Lung (tissue), 12 donors: ENCODE measurements around the gene CD200R1. TPM values are rescaled to one million over a fixed set of nuclear protein-coding genes. Genes with fewer than 3 reads are reported as not detected.

Experiments
- ATAC-seq: fragments of 200-7000 bp; cut with Tn5 transposase; one replicate; pipeline ENCODE4 v1.9.1; 2020; ENCODE audit warnings: moderate number of reproducible peaks; ENCODE audit not compliant: insufficient read depth, low FRiP score
- DNase-seq, 3 donors: peaks; one replicate each; pipeline ENCODE4 v3.0.0-alpha.2; 2013 to 2017
- H3K27ac ChIP-seq, 2 donors: one replicate each; pipeline ENCODE4 v1.5.1; 2013; ENCODE audit warnings: mild to moderate bottlenecking in 2 of 2, moderate library complexity in 2 of 2, control low read depth in 1 of 2, inconsistent platforms in 1 of 2, low read depth in 1 of 2, low read length in 1 of 2
- H3K27me3 ChIP-seq, 3 donors: one replicate each; pipeline ENCODE4 v1.5.1; 2013; ENCODE audit warnings: low read length in 2 of 3; ENCODE audit not compliant: control insufficient read depth in 3 of 3, insufficient read depth in 3 of 3
- H3K36me3 ChIP-seq, 4 donors: one replicate each; pipeline ENCODE4 v1.5.1; 2013; ENCODE audit warnings: low read length in 4 of 4, mild to moderate bottlenecking in 1 of 4, moderate library complexity in 1 of 4; ENCODE audit not compliant: control insufficient read depth in 4 of 4, insufficient read depth in 4 of 4
- H3K4me1 ChIP-seq, 5 donors: one replicate each; pipeline ENCODE4 v1.5.1; 2013; ENCODE audit warnings: low read length in 5 of 5, mild to moderate bottlenecking in 2 of 5, moderate library complexity in 1 of 5; ENCODE audit not compliant: control insufficient read depth in 5 of 5, insufficient read depth in 5 of 5
- H3K4me3 ChIP-seq: one replicate; pipeline ENCODE4 v1.5.1; 2013; ENCODE audit warnings: mild to moderate bottlenecking, control low read depth, moderate library complexity
- H3K9ac ChIP-seq, 2 donors: one replicate each; pipeline ENCODE4 v1.5.1; 2013; ENCODE audit warnings: low read length in 2 of 2, control low read depth in 1 of 2; ENCODE audit not compliant: insufficient read depth in 1 of 2
- H3K9me3 ChIP-seq, 4 donors: one replicate each; pipeline ENCODE4 v1.5.1; 2013; ENCODE audit warnings: low read length in 3 of 4, mild to moderate bottlenecking in 1 of 4, moderate library complexity in 1 of 4; ENCODE audit not compliant: control insufficient read depth in 4 of 4, insufficient read depth in 3 of 4
- CTCF ChIP-seq: IDR thresholded peaks from 2 replicates; pipeline ENCODE4 v1.5.1; 2012; ENCODE audit warnings: mild to moderate bottlenecking; ENCODE audit errors: control extremely low read depth, extremely low read depth
- WGBS, 2 donors: extraction: QIAGEN DNeasy Blood & Tissue Kit; methylation state at CpG; one replicate each; pipeline ENCODE4 v1.1.7; 2013; 5-methylcytosine and 5-hydroxymethylcytosine counted together
- polyA plus RNA-seq, 2 donors: library from polyadenylated mRNA; stranded (reverse); fragments of 200-250 nt; gene quantifications; one replicate each; pipeline ENCODE4 v1.2.1, GENCODE V29; 2013
- total RNA-seq, 2 donors: library from RNA; depleted of rRNA in 1 of 2; stranded (reverse); fragments of >200 nt in 1 of 2; gene quantifications; one replicate each; pipeline ENCODE4 v1.2.1, GENCODE V29; 2014 to 2021
- donor health status: control.
- donor health status: control.
- donor health status: Bipolar disorder and iron deficiency.
- donor health status: healthy.
- donor health status: DM: yes; HTN: yes; CAD: no.

CD200R1 gene
- total and polyA plus RNA-seq, 4 donors: 0.22 to 2.2 (median 0.58) TPM

DNA sequence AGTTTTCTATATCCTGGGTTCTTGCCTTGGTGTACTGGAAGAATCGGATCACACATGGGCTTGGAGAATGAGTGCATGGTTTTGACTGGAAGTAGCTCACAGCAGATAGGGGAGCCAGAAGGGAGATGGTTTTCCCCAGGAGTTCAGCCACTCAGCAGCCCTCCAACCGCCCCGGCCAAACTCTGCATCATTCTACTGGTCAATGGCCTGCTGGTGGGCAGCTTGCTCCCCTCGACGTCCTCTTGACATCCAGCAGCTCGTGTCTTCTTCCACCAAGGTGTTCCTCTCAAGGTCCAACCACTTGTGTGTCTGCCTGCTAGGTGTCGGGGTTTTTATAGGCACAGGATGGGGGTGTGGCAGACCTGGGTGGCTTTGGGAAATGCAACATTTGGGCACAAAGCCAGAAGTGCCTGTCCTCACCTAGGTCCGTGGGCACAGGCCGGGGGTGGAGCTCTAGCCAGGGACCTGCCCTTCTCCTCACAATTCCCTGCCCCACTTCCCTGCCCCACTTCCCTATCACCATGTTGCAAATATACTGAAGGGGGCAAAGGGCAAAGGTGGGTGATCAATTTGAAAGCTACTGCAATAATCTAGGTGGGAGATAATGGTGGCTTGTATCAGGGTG, 12.9 kb upstream of the CD200R1 start:
- H3K9me3 ChIP-seq: no peaks in the 10 kb centered on the region
- H3K9ac ChIP-seq: no peak overlapping the region
- H3K4me1 ChIP-seq: peaks cover 1 to 13% (median 6%) of the 10 kb centered on the region in 5 donors
- H3K36me3 ChIP-seq: peaks cover 0 to 4% (median 0%) of the 10 kb centered on the region in 4 donors
- 90 to 92% methylated on average over 9 of the region's 9 CpGs for WGBS, 2 donors
- no peak for DNase-seq
- no peak overlapping the region for H3K4me3 ChIP-seq
- ATAC-seq: no peak
- no peak overlapping the region for H3K27ac ChIP-seq
- no peak for TF ChIP-seq CTCF
- H3K27me3 ChIP-seq: no peaks in the 10 kb centered on the region

- Histone ChIP-seq H3K9ac (no peak overlapping the region), H3K4me1 (peaks cover 0 to 5% (median 1%) of the 10 kb centered on the region in 5 donors), H3K27ac (no peak overlapping the region), H3K27me3 (no peaks in the 10 kb centered on the region), H3K9me3 (no peaks in the 10 kb centered on the region), H3K36me3 (no peaks in the 10 kb centered on the region), H3K4me3 (no peak overlapping the region)
- 73 to 77% methylated on average over 2 of the region's 2 CpGs for WGBS, 2 donors
- ATAC-seq (no peak), DNase-seq (peak in 2 of 3 donors; percentile 36 to 41)
- TF ChIP-seq CTCF: no peak
These were observed 9.6 kb upstream of the CD200R1 start for GRCh38 chr3:112984485-112984884.

DNA sequence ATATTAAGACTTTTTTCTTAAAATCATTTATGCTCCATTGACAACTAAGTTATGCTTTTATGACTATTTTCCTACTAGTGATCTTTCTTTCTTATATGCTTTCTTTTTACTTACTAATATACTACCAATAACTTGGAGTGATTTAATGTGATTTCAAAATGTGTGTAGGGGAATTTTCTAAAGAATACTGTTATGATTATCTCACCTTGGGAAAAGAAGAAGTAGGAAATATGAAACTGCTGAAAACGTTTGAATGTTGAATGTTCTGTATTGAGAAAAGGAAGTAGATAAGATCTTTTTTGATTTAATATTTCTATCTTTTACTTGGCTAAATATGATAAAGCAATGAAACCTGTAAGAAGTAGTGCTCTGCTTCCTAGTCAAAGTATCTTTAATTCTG, 7.8 kb upstream of the CD200R1 start:
- Histone ChIP-seq H3K9ac (no peak overlapping the region), H3K27ac (no peak overlapping the region), H3K4me1 (peaks cover 0 to 5% (median 1%) of the 10 kb centered on the region in 5 donors), H3K36me3 (no peaks in the 10 kb centered on the region), H3K4me3 (no peak overlapping the region), H3K27me3 (no peaks in the 10 kb centered on the region), H3K9me3 (no peaks in the 10 kb centered on the region)
- WGBS, 2 donors: 0 to 13% methylated on average over 1 of the region's 1 CpG
- TF ChIP-seq CTCF: no peak
- DNase-seq (no peak), ATAC-seq (no peak)

GRCh38 chr3:112980080-112980479, 5.2 kb upstream of the CD200R1 start:
- no peak for DNase-seq
- Histone ChIP-seq H3K27me3 (no peaks in the 10 kb centered on the region), H3K36me3 (no peaks in the 10 kb centered on the region), H3K9ac (no peak overlapping the region), H3K4me1 (peaks cover 0 to 7% (median 2%) of the 10 kb centered on the region in 5 donors), H3K27ac (no peak overlapping the region), H3K4me3 (no peak overlapping the region), H3K9me3 (no peaks in the 10 kb centered on the region)
- no peak for TF ChIP-seq CTCF
- no peak for ATAC-seq
- 25 to 63% methylated on average over 1 of the region's 1 CpG for WGBS, 2 donors
